Activated CD8-positive, alpha-beta memory T cell treated with anti-CD3 and anti-CD28 coated beads, Interleukin-2, amount 50 U/mL, for 48 hours (primary cell): ENCODE data around the gene ZFP90.
"Not testable (repeated sequence)": the region's sequence is repeated elsewhere in the genome, so short reads cannot be mapped to it uniquely, and the experiment has no call there.

Experiments used
- DNase-seq: peaks from one replicate; pipeline ENCODE4 v3.0.0-alpha.2; 2020

ZFP90 gene

DNA sequence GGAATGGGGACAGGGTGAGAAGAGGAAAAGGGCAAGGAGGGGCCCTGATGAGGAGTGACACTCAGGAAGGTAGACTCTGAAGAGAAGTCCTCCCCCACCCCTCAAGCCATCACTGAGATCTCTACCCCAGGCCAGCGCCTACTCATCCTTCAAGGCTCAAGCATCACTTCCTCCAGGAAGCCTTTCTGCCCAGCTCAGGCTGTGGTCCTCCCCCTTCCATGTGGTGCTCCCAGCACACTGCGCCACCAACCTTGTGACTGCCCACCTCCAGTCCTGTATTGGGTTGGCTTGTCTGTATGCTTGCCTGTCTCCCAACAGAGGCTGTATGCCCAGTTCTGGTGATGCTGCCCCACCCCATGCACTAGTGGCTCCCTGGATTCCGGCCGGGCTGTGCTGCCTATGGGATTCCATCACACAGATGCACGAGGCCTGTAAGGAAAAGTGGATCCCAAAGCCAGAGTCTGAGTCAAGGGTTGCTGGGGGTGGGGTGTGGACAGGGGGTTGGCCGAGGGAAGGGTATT, 19.8 kb upstream of the ZFP90 start:
- no peak for DNase-seq

DNA sequence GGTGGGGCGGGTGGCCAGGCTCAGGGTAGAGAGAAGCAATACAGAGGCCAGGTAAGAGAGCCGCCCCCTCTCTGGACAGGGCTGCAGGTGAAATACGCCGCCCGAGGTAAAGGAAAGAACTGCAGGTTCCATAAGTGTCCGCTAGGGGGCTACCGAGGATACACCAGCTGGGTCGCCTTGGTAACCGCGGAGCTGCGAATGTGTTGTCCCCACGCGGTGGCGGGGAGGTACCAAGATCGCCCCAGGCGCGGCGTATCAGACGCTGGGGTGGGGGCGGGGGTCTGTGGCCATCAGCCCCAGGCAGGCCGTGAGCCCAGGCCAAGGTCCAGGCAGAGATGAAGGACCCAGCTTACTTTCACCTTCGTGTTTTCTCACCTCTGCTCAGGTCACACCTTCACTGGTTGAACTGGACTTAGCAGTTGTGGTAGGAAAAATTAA, 18.4 kb upstream of the ZFP90 start:
- DNase-seq = peak; percentile 90

DNA sequence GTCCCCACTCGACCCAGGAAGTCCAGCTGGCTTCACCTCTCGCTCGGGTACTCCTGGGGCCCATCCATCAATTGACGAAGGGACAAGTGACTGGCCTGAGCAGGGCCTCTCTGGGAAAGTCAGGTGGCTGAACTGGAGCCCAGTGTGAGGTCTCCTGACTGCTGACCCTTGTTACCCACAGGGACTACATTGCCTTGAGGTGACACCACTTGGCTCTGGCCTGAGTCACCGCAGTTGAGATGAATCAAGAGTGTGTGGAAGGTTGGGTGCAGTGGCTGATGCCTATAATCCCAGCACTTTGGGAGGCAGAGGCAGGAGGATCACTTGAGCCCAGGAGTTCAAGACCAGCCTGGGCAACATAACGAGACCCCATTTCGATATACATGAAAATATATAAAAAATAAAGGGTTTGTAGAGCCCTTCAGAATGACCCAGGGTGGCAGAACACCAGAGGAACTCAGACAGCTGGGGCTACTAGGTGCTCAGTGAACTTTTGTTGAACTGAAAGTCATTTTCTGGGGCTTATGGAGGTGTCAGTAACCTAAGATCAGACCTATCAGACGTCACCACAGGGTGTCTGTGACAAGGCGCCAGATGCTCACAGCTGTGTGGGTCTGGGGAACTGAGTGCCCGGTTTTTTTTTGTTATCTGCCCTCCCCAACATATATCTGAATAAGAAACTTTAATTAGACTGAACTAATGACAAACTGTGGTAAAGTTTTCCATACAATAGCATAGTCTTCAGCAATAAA, 14.8 kb upstream of the ZFP90 start:
- no peak for DNase-seq

DNA sequence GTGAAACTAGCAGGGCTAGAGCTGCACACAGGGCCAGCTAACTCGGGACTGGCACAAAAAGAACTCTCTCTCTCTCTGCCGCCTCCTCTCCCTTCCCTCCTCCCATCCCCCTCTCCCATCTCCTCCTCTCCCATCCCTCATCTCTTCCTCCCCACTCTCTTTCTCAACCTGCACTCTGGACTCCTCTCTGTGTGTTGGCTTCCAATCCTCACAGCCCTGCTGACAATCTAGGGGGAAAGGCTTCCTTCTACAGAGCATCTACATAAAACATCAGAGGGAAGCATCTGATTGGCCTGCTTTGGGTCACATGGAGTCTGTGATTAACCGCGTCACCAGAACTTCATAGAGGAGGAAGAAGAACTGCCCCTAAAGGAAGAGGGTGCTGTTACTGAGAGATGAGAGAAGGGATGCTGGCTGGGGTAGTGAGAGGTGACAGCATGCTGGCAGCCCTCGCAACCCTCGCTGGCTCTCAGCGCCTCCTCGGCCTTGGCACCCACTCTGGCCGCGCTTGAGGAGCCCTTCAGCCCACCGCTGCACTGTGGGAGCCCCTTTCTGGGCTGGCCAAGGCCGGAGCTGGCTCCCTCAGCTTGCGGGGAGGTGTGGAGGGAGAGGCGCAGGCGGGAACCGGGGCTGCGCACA, 12.8 kb upstream of the ZFP90 start:
- DNase-seq = no peak

DNA sequence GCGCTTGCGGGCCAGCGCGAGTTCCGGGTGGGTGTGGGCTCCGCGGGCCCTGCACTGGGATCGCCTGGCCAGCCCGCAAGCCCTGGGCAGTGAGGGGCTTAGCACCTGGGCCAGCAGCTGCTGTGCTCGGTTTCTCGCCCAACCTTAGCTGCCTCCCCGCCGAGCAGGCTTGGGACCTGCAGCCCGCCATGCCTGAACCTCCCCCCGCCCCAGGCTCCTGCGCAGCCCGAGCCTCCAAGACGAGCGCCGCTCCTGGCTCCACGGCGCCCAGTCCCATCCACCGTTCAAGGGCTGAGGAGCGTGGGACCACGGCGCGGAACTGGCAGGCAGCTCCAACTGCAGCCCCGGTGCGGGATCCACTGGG, 12.3 kb upstream of the ZFP90 start:
- DNase-seq = no peak

DNA sequence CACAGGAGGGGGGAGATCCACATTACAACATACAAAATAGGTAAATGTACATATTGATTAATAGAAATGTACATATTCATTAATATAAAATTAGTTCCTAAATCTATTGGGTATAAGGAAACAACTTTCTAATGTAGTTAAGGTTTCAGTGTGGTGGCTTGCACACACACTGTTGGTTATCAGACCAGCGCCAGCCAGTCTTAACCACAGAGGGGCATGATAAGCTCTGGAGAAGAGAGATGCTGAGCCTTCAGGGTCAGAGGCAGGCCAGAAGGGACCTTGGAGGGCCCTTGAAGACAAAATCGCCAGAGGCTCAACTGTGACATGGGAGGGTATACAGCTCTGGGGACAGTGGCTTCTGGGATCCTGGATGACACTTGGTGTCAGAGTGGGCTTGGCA, 10.9 kb upstream of the ZFP90 start:
- DNase-seq = no peak

DNA sequence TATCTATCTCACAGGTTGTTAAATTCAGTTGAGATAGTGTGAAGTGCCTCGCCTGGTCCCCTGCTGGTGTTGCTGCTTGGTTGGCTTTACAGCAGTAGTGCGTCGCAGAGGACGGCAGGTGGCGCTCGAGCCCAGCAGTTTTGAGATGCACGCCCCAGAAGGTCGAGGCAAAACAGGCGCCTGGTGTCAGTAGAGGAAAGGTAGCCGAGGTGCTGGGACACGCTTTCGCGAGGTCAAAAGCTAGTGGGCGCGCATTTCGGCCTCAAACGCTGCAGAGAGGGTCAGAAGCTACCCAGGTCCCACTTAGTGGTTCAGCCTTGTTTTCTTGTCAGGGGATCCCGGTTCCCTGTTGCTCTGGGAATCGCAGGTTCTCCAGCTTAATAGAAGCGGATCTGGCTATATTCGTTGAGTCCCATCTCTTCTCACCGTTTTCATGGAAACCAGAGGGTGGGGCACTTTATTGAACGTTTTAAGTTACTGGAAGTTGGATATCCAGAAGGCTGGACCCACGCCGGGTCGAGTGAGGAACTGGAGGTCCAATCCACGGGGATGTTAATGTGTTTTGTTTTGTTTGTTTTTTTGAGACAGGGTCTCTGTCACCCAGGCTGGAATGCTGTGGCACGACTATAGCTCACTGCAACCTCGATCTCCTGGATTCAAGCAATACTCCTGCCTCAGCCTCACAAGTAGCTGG, 10.3 kb upstream of the ZFP90 start:
- DNase-seq = peak; percentile 94

DNA sequence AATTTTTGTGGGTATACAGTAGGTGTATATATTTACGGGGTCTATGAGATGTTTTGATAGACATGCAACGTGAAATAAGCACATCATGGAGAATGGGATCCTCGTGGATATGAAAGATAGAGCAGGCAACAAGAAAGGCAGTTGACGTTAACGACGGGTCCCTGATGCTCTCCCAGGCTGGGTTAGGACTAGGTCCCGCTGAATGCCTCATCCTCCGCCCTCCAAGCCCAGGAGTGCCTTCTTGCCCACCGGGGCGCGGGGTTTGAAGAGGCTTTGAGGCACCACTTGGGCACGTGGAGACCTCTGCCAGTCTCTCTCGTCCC, 9.5 kb upstream of the ZFP90 start:
- no peak for DNase-seq

DNA sequence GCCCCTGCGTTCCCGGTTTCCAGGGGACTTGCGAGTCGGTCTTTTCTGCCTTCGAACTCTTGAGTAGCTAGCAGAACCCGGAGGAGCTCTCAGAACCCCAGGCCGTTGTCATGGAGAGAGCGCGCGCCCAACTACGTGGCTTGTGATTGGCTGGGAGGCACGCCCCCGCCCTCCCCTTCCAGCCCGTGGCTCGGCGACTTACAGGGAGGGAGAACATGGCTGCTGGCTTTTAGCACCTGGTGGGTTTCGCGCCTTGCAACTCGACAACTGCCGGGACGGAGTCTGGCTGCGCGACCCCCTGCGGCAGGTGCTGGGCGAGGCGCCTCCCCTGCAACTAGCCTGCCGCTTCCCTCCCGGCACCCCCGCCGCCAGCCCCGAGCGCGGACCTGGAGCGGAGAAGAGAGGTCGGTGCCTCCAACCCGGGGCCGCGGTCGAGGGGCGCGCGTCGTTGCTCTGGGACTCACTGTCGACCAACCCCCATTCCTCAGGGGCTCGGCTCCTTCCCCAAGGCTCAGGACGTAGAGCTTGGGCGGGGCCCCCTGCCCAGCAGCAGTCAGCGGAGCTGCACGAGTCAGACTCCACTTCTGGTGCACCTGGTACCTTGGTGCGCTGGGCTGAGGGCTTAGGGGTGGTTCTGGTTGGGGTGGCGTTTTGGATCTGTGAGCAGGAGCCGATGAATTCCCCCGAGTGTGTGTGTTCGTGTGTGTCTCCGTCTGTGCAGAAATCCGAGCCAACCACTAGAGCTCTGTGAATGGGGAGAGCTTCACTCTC, 9.0 kb upstream of the ZFP90 start:
- DNase-seq = peak; percentile 93

DNA sequence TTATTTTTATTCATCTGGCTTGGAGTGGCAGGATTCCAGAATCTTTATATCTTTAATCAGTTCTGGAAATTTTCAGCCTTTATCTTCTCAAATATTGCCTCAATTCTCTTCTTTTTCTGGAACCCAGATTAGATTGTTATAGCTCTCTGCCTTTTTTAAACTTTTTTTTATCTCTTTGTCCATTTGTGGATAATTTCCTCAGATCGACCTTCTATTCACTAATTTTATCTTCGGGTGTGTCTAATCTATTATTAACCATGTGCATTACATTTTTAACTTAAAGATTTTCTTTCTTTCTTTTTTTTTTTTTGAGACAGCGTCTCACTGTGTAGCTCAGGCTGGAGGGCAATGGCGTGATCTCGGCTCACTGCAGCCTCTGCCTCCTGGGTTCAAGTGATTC, 5.2 kb upstream of the ZFP90 start:
- DNase-seq = no peak

DNA sequence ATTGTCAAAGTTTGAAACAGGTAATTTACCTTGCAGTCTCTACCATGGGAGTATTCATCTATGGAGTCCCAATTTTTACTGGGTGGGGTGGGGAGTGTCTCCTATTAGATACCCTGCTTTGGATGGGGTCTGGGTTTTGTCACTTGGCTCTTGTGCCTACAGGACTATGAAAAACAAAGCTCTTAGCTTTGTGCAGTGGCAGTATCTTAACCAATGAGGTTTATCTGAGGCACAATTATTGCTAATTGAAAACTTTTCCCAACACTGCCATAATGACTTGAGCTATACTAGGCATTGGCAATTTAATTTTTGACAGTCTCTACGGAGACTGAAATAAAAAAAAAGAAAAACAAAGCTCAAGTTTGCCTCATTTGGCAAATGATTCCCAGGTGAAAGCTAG, 3.8 kb upstream of the ZFP90 start:
- DNase-seq = no peak

DNA sequence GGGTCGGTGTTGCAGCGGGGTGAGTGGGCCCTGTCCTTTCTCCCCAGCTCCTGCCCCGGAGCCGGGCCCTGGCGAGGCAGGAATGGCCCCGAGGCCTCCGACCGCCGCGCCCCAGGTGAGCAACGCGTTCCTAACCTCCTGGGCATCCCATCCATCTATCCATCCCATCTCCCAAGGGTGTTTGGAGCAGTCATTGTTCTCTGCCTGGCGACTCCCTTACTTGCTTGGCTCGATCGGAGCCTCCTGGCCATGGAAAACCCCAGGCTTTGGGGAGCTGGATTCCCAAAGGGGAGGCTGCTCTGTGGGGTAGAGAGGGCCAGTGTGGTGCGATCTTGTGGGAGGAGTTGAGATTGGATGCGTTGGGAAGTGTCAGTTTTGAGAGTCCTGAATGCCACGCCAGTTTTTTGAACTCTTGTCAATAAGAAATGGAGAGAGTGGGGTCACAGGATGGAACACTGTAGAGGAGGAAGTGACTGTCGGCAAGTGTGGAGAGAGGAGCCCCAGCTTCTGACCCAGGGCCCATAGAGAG, 684 bp downstream of the ZFP90 start:
- DNase-seq = no peak

DNA sequence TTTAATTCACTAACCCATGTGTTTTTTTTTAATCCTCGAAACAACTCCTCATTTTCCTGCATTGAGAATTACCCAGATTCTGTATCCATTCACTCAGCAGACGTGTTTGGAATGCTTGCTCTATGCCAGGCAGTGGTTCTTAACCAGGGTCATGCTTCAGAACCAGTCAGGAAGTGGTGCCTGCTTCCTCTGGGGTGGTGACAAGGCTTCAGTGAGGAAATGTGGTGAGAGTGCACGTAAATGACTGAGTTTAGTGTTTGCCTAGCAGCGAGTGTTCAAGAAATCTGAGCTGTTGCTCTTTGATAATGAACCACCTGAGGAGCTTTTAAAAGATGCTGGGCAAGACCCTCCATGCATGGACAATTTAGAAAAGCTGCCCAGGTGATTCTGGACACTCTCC, 9.9 kb downstream of the ZFP90 start:
- no peak for DNase-seq

DNA sequence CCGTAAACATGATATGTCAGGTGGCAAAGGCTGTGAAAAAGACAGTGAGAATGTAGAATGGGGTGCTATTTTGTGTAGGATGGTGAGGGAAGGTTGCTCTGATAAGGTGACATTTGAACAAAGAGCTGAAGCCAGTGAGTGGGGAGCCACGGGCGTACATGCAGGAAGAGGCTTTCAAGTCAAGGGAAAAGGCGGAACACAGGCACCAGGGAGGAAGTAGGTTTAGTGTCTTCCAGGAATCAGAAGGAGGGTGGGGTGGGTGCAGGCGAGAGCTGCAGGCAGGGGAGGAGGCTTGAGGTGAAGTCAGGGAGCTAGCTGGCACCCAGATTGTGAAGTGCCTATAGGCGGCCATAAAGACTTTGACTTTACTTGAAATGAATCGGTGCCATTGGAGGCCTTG, 14.1 kb downstream of the ZFP90 start:
- no peak for DNase-seq

DNA sequence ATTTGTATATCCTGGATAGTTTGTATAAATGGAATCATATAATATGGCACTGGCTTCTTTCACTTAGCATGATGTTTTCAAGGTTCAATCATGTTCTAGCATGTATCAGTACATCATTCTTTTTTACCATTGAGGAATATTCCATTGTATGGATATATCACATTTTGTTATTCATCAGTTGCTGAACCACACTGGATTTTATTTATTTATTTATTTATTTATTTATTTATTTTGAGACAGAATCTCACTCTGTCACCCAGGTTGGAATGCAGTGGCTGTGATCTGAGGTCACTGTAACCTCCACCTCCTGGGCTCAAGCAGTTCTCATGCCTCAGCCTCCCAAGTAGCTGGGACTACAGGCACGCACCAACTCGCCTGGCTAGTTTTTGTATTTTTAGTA, 21.2 kb downstream of the ZFP90 start:
- DNase-seq = not testable (repeated sequence)

DNA sequence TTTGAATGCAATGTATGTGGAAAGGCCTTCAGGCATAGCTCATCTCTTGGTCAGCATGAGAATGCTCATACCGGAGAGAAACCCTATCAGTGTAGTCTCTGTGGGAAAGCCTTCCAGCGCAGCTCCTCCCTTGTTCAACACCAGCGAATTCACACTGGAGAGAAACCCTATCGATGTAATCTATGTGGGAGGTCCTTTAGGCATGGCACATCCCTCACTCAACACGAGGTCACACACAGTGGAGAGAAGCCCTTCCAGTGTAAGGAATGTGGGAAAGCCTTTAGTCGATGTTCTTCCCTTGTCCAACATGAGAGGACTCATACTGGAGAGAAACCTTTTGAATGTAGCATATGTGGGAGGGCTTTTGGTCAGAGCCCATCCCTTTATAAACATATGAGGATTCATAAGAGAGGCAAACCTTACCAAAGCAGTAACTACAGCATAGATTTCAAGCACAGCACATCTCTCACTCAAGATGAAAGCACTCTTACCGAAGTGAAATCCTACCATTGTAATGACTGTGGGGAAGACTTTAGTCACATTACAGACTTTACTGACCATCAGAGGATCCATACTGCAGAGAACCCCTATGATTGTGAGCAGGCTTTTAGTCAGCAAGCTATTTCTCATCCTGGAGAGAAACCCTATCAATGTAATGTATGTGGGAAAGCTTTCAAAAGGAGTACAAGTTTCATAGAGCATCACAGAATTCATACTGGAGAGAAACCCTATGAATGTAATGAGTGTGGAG, 24.7 kb downstream of the ZFP90 start:
- no peak for DNase-seq

DNA sequence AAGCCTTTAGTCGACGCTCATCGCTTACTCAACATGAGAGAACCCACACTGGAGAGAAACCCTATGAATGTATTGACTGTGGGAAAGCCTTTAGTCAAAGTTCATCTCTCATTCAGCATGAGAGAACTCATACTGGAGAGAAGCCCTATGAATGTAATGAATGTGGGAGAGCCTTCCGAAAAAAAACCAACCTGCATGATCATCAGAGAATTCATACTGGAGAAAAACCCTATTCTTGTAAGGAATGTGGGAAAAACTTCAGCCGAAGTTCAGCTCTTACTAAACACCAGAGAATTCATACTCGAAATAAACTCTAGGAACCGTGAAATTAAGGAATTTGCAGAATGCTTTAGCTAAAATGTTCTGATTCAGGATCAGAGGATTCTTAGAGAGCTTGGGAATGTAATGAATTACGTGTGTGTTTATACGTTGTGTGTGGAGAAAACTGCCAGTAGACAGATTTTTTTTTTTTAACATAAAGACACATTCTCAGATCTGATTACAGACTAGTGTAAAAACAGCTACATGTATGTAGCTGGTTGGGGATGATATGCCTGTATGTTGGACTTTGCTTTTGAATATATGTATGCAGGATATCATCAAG, 25.4 kb downstream of the ZFP90 start:
- DNase-seq = no peak

DNA sequence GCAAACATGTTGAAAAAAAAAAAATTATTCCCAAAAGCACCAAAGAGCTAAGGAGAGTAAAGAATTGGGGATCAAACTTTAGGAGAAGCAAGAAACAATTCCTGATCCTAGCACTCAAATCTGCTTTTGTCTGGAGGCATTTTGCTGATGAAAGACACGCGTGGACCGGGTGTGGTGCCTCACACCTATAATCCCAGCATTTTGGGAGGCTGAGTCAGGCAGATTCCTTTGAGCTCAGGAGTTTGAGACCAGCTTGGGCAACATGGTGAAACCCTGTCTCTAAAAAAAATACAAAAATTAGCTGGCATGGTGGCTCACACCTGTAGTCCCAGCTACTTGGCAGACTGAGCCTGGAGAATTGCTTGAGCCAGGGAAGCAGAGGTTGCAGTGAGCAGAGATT, 35.4 kb downstream of the ZFP90 start:
- no peak for DNase-seq

DNA sequence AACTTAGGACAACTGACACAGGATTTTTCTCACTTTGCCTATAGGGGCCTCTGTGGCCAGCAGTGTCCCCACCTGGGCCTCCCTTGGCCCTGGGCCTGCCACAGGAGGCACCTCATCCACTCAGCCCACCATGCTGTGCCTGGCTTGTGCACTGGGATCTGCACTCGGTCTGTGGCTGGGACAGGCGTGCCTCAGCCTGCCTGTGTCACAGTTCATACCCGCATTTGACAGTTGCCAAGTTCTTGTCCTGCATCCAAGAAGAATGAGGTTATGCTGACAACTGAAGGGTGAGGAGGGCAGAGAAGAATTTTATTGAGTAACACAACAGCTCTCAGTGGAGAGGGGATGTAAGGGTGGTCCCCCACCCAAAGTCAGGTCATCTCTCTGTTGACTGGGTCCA, 36.0 kb downstream of the ZFP90 start:
- DNase-seq = no peak

DNA sequence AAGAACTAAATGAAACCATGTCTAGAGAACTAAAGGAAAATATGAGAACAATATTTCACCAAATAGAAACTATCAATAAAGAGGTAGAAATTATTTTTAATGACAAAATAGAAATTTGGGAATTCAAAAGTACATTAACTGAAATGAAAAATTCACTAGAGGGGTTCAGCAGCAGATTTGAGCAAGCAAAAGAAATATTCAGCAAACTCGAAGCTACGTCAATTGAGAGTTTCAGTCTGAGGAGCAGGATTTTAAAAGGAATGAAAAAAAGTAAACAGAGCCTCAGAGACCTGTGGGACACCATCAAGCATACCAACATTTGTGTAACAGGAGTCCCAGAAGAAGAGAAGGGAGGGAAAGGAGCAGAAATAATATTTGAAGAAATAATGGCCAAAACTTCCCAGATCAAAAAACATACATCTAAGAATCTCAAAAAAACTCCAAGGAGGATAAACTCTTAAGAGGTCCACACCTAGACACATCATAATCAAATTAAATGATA, 38.3 kb downstream of the ZFP90 start:
- DNase-seq = no peak

DNA sequence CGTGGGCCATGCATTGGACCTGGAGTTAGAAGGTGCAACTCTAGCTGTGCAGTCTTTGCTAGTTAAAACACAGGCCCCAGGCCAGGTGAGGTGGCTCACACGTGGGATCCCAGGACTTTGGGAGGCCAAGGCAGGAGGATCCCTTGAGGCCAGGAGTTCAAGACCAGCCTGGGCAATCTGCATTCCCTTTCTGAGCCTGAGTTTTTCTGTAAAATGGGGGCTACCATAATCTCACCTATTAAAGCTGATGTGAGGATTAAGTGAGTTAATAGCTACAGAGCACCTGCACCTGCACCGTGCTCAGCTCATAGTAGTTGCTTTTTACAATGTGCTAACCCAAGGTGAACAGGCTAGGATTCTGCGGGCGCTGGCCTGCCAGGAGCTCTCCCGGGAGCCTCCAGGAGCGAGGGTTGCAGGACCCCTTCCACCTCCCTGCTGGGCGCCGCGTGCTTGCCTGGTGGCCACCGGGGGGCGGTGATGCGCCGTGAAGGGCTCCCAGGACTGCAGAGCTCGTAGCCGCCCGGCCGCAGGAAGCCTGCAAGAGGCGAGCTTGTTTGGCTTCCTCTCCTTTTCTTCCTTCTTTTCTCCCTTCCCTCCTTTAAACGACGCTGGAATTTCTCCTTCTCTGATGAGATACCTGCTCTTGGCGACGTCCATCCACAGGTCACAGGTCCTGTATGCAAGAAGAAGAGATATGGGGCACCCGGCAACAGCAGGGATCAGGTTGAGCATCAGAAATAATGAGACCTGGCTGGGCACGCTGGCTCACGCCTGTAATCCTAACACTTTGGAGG, 51.3 kb downstream of the ZFP90 start:
- peak; percentile 89 for DNase-seq
